Parathyroid adenoma (tissue), 2 donors: ENCODE measurements around the gene SIPA1L3.

Source experiments
- H2AFZ ChIP-seq: fragments of 300-600 bp; sonication (generic); one replicate; pipeline ENCODE4 v1.7.0; 2017; ENCODE audit warnings: antibody characterized with exemption, mild to moderate bottlenecking
- H3K27ac ChIP-seq: fragments of 300-600 bp; sonication (generic); one replicate; pipeline ENCODE4 v1.7.0; 2017
- H3K27me3 ChIP-seq: fragments of 300-600 bp; sonication (generic); one replicate; pipeline ENCODE4 v1.7.0; 2017; ENCODE audit warnings: low read length; ENCODE audit not compliant: control insufficient read depth, insufficient read depth
- H3K36me3 ChIP-seq: fragments of 300-600 bp; sonication (generic); one replicate; pipeline ENCODE4 v1.7.0; 2017; ENCODE audit warnings: low read length; ENCODE audit not compliant: control insufficient read depth, insufficient read depth
- H3K4me1 ChIP-seq: fragments of 300-600 bp; sonication (generic); one replicate; pipeline ENCODE4 v1.7.0; 2017; ENCODE audit warnings: control low read depth
- H3K4me2 ChIP-seq: fragments of 300-600 bp; sonication (generic); one replicate; pipeline ENCODE4 v1.7.0; 2017; ENCODE audit warnings: low read length
- H3K4me3 ChIP-seq: fragments of 300-600 bp; sonication (generic); one replicate; pipeline ENCODE4 v1.7.0; 2017; ENCODE audit warnings: low read depth, low read length
- H3K79me2 ChIP-seq: fragments of 300-600 bp; sonication (generic); one replicate; pipeline ENCODE4 v1.7.0; 2017; ENCODE audit warnings: control low read depth
- H3K9ac ChIP-seq: fragments of 300-600 bp; sonication (generic); one replicate; pipeline ENCODE4 v1.7.0; 2017; ENCODE audit warnings: mild to moderate bottlenecking
- H3K9me3 ChIP-seq: fragments of 300-600 bp; sonication (generic); one replicate; pipeline ENCODE4 v1.7.0; 2017; ENCODE audit warnings: low read length; ENCODE audit not compliant: control insufficient read depth
- CTCF ChIP-seq: fragments of 300-600 bp; sonication (generic); IDR thresholded peaks from one replicate; pipeline ENCODE4 v1.7.0; 2017; ENCODE audit warnings: antibody characterized with exemption, mild to moderate bottlenecking
- donor health status: primary hyperparathyroidism.

The SIPA1L3 gene

GRCh38 chr19:38031423-38031770 is 124.4 kb downstream of the SIPA1L3 start:
- no peaks in the 10 kb centered on the region for H3K36me3 ChIP-seq

DNA sequence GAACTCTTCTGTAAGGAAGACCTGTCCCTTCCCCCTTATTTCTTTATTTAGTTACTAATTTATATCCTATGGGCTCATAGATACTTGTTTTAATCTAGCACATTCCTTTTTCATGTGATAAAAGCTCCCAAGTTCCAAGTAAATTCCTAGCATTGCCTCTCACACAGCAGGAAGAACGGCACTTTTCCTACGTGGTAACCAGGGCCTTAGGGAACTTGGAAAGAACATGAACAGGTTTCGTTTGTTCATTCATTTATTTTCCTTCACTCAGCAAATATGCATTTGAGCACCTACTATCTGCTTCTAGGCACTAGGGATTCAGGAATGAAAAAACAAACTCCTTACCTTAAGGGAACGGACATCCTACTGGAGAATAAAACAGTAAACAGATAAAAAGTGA is 125.1 kb downstream of the SIPA1L3 start:
- no peaks in the 10 kb centered on the region for H3K36me3 ChIP-seq
- no peaks in the 10 kb centered on the region for H3K9me3 ChIP-seq
- no peak overlapping the region for H3K27ac ChIP-seq
- H3K9ac ChIP-seq = no peak overlapping the region
- no peaks in the 10 kb centered on the region for H3K4me1 ChIP-seq
- no peak for TF ChIP-seq CTCF
- no peaks in the 10 kb centered on the region for H3K79me2 ChIP-seq
- H3K4me3 ChIP-seq = no peak overlapping the region
- H3K27me3 ChIP-seq = no peaks in the 10 kb centered on the region
- H3K4me2 ChIP-seq = no peak overlapping the region
- H2AFZ ChIP-seq = no peak overlapping the region

More at GRCh38 chr19:38031423-38031770, 124.4 kb downstream of the SIPA1L3 start:
- H3K4me2 ChIP-seq = no peak overlapping the region
- H3K79me2 ChIP-seq = no peaks in the 10 kb centered on the region
- H3K4me3 ChIP-seq = no peak overlapping the region
- no peaks in the 10 kb centered on the region for H3K27me3 ChIP-seq
- H2AFZ ChIP-seq = no peak overlapping the region
- no peak overlapping the region for H3K27ac ChIP-seq
- no peaks in the 10 kb centered on the region for H3K4me1 ChIP-seq
- H3K9ac ChIP-seq = no peak overlapping the region
- no peaks in the 10 kb centered on the region for H3K9me3 ChIP-seq
- no peak for TF ChIP-seq CTCF

DNA sequence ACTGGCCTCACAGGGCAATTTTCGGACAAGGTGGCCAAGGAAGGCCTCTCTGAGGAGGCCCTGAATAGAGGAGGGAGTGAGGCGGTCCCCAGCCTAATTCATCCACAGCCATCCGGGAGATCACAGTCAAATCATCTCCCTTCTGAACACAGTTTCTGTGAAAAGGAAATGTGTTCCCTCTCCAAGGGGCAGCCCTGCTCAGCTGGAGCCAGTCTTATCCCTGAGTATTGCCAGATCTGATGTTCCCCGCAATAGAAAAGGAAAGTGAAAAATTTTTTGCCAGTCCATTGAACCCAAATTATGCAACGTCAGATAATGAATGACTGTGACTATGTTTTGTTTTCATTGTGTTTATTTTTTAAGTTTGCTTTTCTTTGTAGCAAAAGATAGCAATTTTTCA is 125.9 kb downstream of the SIPA1L3 start:
- Histone ChIP-seq H3K9ac (no peak overlapping the region), H2AFZ (no peak overlapping the region), H3K79me2 (no peaks in the 10 kb centered on the region), H3K4me2 (no peak overlapping the region), H3K27ac (no peak overlapping the region), H3K36me3 (no peaks in the 10 kb centered on the region), H3K4me1 (no peaks in the 10 kb centered on the region), H3K4me3 (no peak overlapping the region), H3K9me3 (no peaks in the 10 kb centered on the region), H3K27me3 (no peaks in the 10 kb centered on the region)
- no peak for TF ChIP-seq CTCF

DNA sequence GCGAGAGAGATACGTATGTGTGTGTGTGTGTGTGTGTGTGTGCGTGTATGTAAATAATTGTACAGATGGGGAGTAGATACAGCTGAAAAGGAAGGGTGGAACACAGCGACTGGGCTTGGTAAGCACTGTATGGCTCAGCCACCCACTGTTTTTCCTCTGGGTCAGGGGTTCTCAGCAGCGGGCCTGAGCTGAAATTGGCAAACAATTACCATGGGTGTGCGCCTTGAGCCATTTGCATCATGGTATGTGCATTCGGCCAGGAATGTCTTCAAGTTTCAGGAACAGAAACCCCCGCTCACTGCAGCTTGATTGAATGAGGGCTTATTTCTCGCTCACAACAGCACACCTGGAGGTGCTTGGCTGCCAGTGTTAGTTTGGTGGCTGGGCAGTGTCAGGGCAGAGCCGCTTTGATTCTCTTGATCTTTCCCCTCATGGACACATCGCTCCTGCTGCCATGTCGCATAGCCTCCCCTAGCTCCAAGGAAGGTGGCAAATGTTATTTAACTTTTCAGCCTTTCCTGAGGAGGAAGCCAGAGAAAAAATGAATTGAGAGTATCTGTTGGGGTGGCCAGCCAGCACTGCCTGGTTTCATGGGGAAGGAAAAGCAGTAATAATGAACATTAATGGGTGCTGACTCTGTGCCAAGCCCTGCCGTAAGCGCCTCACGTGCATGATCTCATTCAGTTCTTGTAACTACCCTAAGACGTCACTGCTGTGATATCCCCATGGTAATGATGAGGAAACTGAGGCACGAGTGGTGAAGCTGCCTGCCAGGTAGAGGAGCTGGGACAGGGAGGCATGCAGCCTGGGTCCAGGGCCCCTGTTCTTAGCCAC is 126.9 kb downstream of the SIPA1L3 start:
- H3K4me1 ChIP-seq = no peaks in the 10 kb centered on the region
- no peaks in the 10 kb centered on the region for H3K79me2 ChIP-seq
- no peak overlapping the region for H3K4me2 ChIP-seq
- H3K27ac ChIP-seq = no peak overlapping the region
- no peak for TF ChIP-seq CTCF
- H3K36me3 ChIP-seq = no peaks in the 10 kb centered on the region
- H3K27me3 ChIP-seq = no peaks in the 10 kb centered on the region
- H3K4me3 ChIP-seq = no peak overlapping the region
- no peak overlapping the region for H3K9ac ChIP-seq
- no peaks in the 10 kb centered on the region for H3K9me3 ChIP-seq
- H2AFZ ChIP-seq = no peak overlapping the region

DNA sequence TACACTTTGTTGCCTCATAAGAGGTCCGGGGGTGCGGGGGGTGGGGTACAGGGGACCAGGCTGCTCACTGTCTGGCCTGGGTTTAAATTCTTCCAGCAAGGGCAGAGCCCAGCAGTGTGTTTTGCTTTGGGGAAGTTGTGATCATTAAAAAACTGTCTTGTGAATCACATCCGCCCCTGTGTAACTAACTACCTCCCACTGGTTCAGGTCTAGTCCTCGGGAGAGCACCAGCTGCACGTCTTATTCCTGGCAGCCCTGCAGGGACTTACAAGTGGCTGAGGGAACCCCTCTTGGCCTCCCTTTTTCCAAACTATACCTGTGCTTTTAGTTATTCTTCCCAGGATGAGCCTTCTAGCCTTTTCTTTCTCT is 127.5 kb downstream of the SIPA1L3 start:
- H3K79me2 ChIP-seq = no peaks in the 10 kb centered on the region
- no peaks in the 10 kb centered on the region for H3K36me3 ChIP-seq
- no peak overlapping the region for H3K4me3 ChIP-seq
- no peak for TF ChIP-seq CTCF
- no peak overlapping the region for H3K4me2 ChIP-seq
- H3K9me3 ChIP-seq = no peaks in the 10 kb centered on the region
- no peak overlapping the region for H2AFZ ChIP-seq
- no peak overlapping the region for H3K27ac ChIP-seq
- no peaks in the 10 kb centered on the region for H3K4me1 ChIP-seq
- H3K27me3 ChIP-seq = no peaks in the 10 kb centered on the region
- no peak overlapping the region for H3K9ac ChIP-seq
